Vagina (tissue), 2 donors: Measurements from ENCODE around the gene SYTL5. TPM values are rescaled to one million over a fixed set of nuclear protein-coding genes. Genes with fewer than 3 reads are reported as not detected.
"Not testable (repeated sequence)": the region's sequence is repeated elsewhere in the genome, so short reads cannot be mapped to it uniquely, and the experiment has no call there.

Source experiments
- DNase-seq, 2 donors: peaks; one replicate each; pipeline ENCODE4 v3.0.0-alpha.2; 2017; ENCODE audit errors: extremely low spot score in 2 of 2
- H3K27ac ChIP-seq: fragments of 200-600 bp; sonication (generic); one replicate; pipeline ENCODE4 v1.5.1; 2019
- H3K27me3 ChIP-seq: fragments of 200-600 bp; sonication (generic); one replicate; pipeline ENCODE4 v1.5.1; 2019
- H3K36me3 ChIP-seq, 2 donors: fragments of 200-600 bp; sonication (generic); one replicate each; pipeline ENCODE4 v1.5.1; 2017 to 2019
- H3K4me1 ChIP-seq: fragments of 200-600 bp; sonication (generic); one replicate; pipeline ENCODE4 v1.5.1; 2019
- H3K4me3 ChIP-seq, 2 donors: fragments of 200-600 bp; sonication (generic); 1 replicate in 1 of 2; 2 replicates in 1 of 2; pipeline ENCODE4 v1.5.1; 2016 to 2019
- H3K9me3 ChIP-seq: fragments of 200-600 bp; sonication (generic); one replicate; pipeline ENCODE4 v1.5.1; 2019
- CTCF ChIP-seq, 3 experiments: fragments of 450-650 bp in 2 of 3; fragments of 200-600 bp in 1 of 3; sonication (generic) in 1 of 3; IDR thresholded peaks; one replicate each; pipeline ENCODE4 v1.5.1; 2017 to 2019; ENCODE audit warnings: antibody characterized with exemption in 3 of 3, mild to moderate bottlenecking in 2 of 3, moderate library complexity in 2 of 3
- POLR2A ChIP-seq, 2 donors: fragments of 450-650 bp; IDR thresholded peaks; one replicate each; pipeline ENCODE4 v1.6.1; 2017; ENCODE audit warnings: antibody characterized with exemption in 2 of 2, mild to moderate bottlenecking in 2 of 2, moderate library complexity in 2 of 2
- POLR2AphosphoS5 ChIP-seq, 2 donors: sonication (generic); formaldehyde crosslinking; IDR thresholded peaks; one replicate each; pipeline ENCODE4 v1.9.0; 2017; ENCODE audit warnings: antibody characterized with exemption in 2 of 2, mild to moderate bottlenecking in 2 of 2, low read depth in 1 of 2; ENCODE audit not compliant: insufficient read depth in 1 of 2
- intact Hi-C: fragments of 100-400 bp; cut with DNase I; formaldehyde crosslinking; loops from one replicate; pipeline ENCODE4 v1.15.1; 2023
- total RNA-seq: library from RNA; depleted of rRNA; stranded (reverse); fragments of >200 nt; gene quantifications from one replicate; pipeline ENCODE4 v1.2.3, GENCODE V29; 2016

SYTL5 gene
- total RNA-seq, 1 donor from 2014 or later = 1.2 TPM

- intact Hi-C loops = no loop called here
- H3K9me3 ChIP-seq = no peaks in the 10 kb centered on the region
- DNase-seq = no peak
- H3K4me3 ChIP-seq = no peak overlapping the region
- H3K27ac ChIP-seq = no peak overlapping the region
- no peaks in the 10 kb centered on the region for H3K4me1 ChIP-seq
- TF ChIP-seq POLR2A (IDR thresholded peaks at IDR 0.05) (no peak), CTCF (IDR thresholded peaks at IDR 0.05) (no peak), POLR2AphosphoS5 (IDR thresholded peaks at IDR 0.05; ENCODE audit: insufficient read depth in 1 of 2, low read depth in 1 of 2) (no peak)
- H3K27me3 ChIP-seq = no peaks in the 10 kb centered on the region
- H3K36me3 ChIP-seq = no peaks in the 10 kb centered on the region
Observed at GRCh38 chrX:37975421-37975820, 30.9 kb upstream of the SYTL5 start.

- no peaks in the 10 kb centered on the region for H3K36me3 ChIP-seq
- intact Hi-C loops = no loop called here
- no peak for TF ChIP-seq POLR2A (IDR thresholded peaks at IDR 0.05)
- TF ChIP-seq POLR2AphosphoS5 (IDR thresholded peaks at IDR 0.05; ENCODE audit: insufficient read depth in 1 of 2, low read depth in 1 of 2) = no peak
- H3K27me3 ChIP-seq = no peaks in the 10 kb centered on the region
- no peaks in the 10 kb centered on the region for H3K4me1 ChIP-seq
- H3K4me3 ChIP-seq = no peak overlapping the region
- DNase-seq = no peak
- no peak overlapping the region for H3K27ac ChIP-seq
- no peaks in the 10 kb centered on the region for H3K9me3 ChIP-seq
Observed at GRCh38 chrX:37976153-37976552, 30.2 kb upstream of the SYTL5 start.

- Histone ChIP-seq H3K4me1 (no peaks in the 10 kb centered on the region), H3K27ac (no peak overlapping the region), H3K9me3 (no peaks in the 10 kb centered on the region), H3K27me3 (no peaks in the 10 kb centered on the region), H3K4me3 (no peak overlapping the region), H3K36me3 (no peaks in the 10 kb centered on the region)
- intact Hi-C loops = no loop called here
- no peak for TF ChIP-seq POLR2AphosphoS5 (IDR thresholded peaks at IDR 0.05; ENCODE audit: insufficient read depth in 1 of 2, low read depth in 1 of 2)
- no peak for TF ChIP-seq POLR2A (IDR thresholded peaks at IDR 0.05)
- TF ChIP-seq CTCF (IDR thresholded peaks at IDR 0.05) = no peak
- DNase-seq = no peak
Observed at GRCh38 chrX:37984880-37985279, 21.5 kb upstream of the SYTL5 start.

- Histone ChIP-seq H3K9me3 (no peaks in the 10 kb centered on the region), H3K27me3 (no peaks in the 10 kb centered on the region), H3K27ac (no peak overlapping the region), H3K4me3 (no peak overlapping the region), H3K36me3 (no peaks in the 10 kb centered on the region), H3K4me1 (no peaks in the 10 kb centered on the region)
- intact Hi-C loops = no loop called here
- TF ChIP-seq POLR2A (IDR thresholded peaks at IDR 0.05) (no peak), POLR2AphosphoS5 (IDR thresholded peaks at IDR 0.05; ENCODE audit: insufficient read depth in 1 of 2, low read depth in 1 of 2) (no peak), CTCF (IDR thresholded peaks at IDR 0.05) (no peak)
- no peak for DNase-seq
Observed at GRCh38 chrX:37986893-37987292, 19.5 kb upstream of the SYTL5 start.

- intact Hi-C loops = no loop called here
- no peaks in the 10 kb centered on the region for H3K9me3 ChIP-seq
- no peaks in the 10 kb centered on the region for H3K4me1 ChIP-seq
- H3K36me3 ChIP-seq = no peaks in the 10 kb centered on the region
- no peak for DNase-seq
- TF ChIP-seq POLR2AphosphoS5 (IDR thresholded peaks at IDR 0.05; ENCODE audit: insufficient read depth in 1 of 2, low read depth in 1 of 2) (no peak), CTCF (IDR thresholded peaks at IDR 0.05) (no peak), POLR2A (IDR thresholded peaks at IDR 0.05) (no peak)
- H3K4me3 ChIP-seq = no peak overlapping the region
- no peaks in the 10 kb centered on the region for H3K27me3 ChIP-seq
- H3K27ac ChIP-seq = no peak overlapping the region
Observed at GRCh38 chrX:37989304-37989703, 17.0 kb upstream of the SYTL5 start.

GRCh38 chrX:37991303-37991702, 15.1 kb upstream of the SYTL5 start:
- H3K27ac ChIP-seq, H3K4me3 ChIP-seq, H3K27me3 ChIP-seq, H3K4me1 ChIP-seq, H3K9me3 ChIP-seq, intact Hi-C loops, DNase-seq, H3K36me3 ChIP-seq: not testable (repeated sequence)
